GM21723 (cell line): ENCODE measurements around the gene RPS6KC1.
A peak's percentile ranks its signal among the peaks of the same experiment; 100 is the strongest.
"Not testable (repeated sequence)": the region's sequence is repeated elsewhere in the genome, so short reads cannot be mapped to it uniquely, and the experiment has no call there.

Experiments used
- ATAC-seq: cut with Tn5 transposase; IDR thresholded peaks from one replicate; pipeline ENCODE4 v1.9.1; 2021; ENCODE audit warnings: mild to moderate bottlenecking, moderate library complexity; ENCODE audit not compliant: unreplicated experiment

The RPS6KC1 gene

GRCh38 chr1:213051127-213051880 lies at the start of gene RPS6KC1:
TSS of gene RPS6KC1 (plus strand) at chr1:213051241. CDS start at chr1:213051405, 164 bp downstream.
- peak; percentile 99 for ATAC-seq

- no peak for ATAC-seq
Measured at GRCh38 chr1:213003256-213003655, 47.8 kb upstream of the RPS6KC1 start.

GRCh38 chr1:213008564-213008963 lies 42.5 kb upstream of the RPS6KC1 start:
- ATAC-seq: peak; percentile 74

GRCh38 chr1:213014642-213015041 lies 36.4 kb upstream of the RPS6KC1 start:
- ATAC-seq: no peak

- ATAC-seq: peak; percentile 94
Measured at GRCh38 chr1:213015099-213016050, 35.7 kb upstream of the RPS6KC1 start, which contains the start of gene ANGEL2. TSS of gene ANGEL2 (minus strand) at chr1:213015867. CDS start at chr1:213015671, 196 bp downstream.

- ATAC-seq: no peak
Measured at GRCh38 chr1:213017447-213018273, 33.4 kb upstream of the RPS6KC1 start.

- no peak for ATAC-seq
Measured at GRCh38 chr1:213019450-213019849, 31.6 kb upstream of the RPS6KC1 start.

GRCh38 chr1:213020016-213020415 lies 31.0 kb upstream of the RPS6KC1 start:
- ATAC-seq: no peak

- not testable (repeated sequence) for ATAC-seq
Measured at GRCh38 chr1:213027024-213027423, 24.0 kb upstream of the RPS6KC1 start.

GRCh38 chr1:213032651-213033050 lies 18.4 kb upstream of the RPS6KC1 start:
- no peak for ATAC-seq

GRCh38 chr1:213034713-213035112 lies 16.3 kb upstream of the RPS6KC1 start:
- ATAC-seq: no peak

- no peak for ATAC-seq
Measured at GRCh38 chr1:213035573-213035972, 15.5 kb upstream of the RPS6KC1 start.

- no peak for ATAC-seq
Measured at GRCh38 chr1:213041443-213041842, 9.6 kb upstream of the RPS6KC1 start.

- ATAC-seq: not testable (repeated sequence)
Measured at GRCh38 chr1:213045321-213046226, 5.5 kb upstream of the RPS6KC1 start.

- no peak for ATAC-seq
Measured at GRCh38 chr1:213049232-213049631, 1.8 kb upstream of the RPS6KC1 start.

- peak; percentile 29 for ATAC-seq
Measured at GRCh38 chr1:213050745-213051126, 305 bp upstream of the RPS6KC1 start.

GRCh38 chr1:213051881-213052202 lies 801 bp downstream of the RPS6KC1 start:
- no peak for ATAC-seq

- ATAC-seq: no peak
Measured at GRCh38 chr1:213053455-213053854, 2.4 kb downstream of the RPS6KC1 start.

GRCh38 chr1:213054142-213054541 lies 3.1 kb downstream of the RPS6KC1 start:
- ATAC-seq: no peak
